ENCODE data around the gene ATP8A2.

DNA sequence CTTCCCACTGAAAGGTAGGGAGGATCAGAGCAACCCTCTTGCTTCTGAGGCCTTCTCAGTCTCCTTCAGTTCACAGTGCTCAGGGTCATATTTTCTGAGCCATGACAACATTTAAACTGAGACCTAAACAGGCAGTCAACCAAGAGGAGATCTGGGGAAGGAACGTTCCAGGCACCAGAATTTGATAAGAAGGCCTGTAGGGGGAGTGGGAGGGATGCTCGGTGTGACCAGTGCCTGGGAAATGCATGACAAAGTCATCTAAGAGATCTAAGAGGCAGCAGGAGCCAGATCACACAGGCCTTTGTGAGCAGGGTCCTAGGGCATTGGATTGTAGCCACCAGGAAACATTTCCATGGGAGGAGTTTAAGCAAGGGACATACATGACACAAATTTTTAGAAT is 608.5 kb downstream of the ATP8A2 start:
- TF ChIP-seq, protein P1, sequence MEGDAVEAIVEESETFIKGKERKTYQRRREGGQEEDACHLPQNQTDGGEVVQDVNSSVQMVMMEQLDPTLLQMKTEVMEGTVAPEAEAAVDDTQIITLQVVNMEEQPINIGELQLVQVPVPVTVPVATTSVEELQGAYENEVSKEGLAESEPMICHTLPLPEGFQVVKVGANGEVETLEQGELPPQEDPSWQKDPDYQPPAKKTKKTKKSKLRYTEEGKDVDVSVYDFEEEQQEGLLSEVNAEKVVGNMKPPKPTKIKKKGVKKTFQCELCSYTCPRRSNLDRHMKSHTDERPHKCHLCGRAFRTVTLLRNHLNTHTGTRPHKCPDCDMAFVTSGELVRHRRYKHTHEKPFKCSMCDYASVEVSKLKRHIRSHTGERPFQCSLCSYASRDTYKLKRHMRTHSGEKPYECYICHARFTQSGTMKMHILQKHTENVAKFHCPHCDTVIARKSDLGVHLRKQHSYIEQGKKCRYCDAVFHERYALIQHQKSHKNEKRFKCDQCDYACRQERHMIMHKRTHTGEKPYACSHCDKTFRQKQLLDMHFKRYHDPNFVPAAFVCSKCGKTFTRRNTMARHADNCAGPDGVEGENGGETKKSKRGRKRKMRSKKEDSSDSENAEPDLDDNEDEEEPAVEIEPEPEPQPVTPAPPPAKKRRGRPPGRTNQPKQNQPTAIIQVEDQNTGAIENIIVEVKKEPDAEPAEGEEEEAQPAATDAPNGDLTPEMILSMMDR (IDR thresholded peaks at IDR 0.05): peak in 7 of 12 donors; percentile 6 to 27 (median 21)
- no peak for TF ChIP-seq POLR2A (IDR thresholded peaks at IDR 0.05)

Measured in heart left ventricle (tissue), 13 donors.